ENCODE measurements around the gene AFP.
A peak's percentile ranks its signal among the peaks of the same experiment; 100 is the strongest.

The AFP gene

GRCh38 chr4:73446336-73446938 lies 10.4 kb downstream of the AFP start:
- peak; percentile 19 for DNase-seq (ENCODE audit: extremely low read depth, low read depth)
- peak; percentile 72 for TF ChIP-seq CTCF (IDR thresholded peaks at IDR 0.05; ENCODE audit: low read depth, low read length)

- DNase-seq (ENCODE audit: extremely low read depth, low read depth), result no peak
- no peak for TF ChIP-seq CTCF (IDR thresholded peaks at IDR 0.05; ENCODE audit: low read depth, low read length)
These were observed 11.7 kb downstream of the AFP start for GRCh38 chr4:73447671-73448070.

GRCh38 chr4:73448448-73449203 lies 12.6 kb downstream of the AFP start:
- no peak for DNase-seq (ENCODE audit: extremely low read depth, low read depth)
- TF ChIP-seq CTCF (IDR thresholded peaks at IDR 0.05; ENCODE audit: low read depth, low read length), result no peak

- no peak for TF ChIP-seq CTCF (IDR thresholded peaks at IDR 0.05; ENCODE audit: low read depth, low read length)
- DNase-seq (ENCODE audit: extremely low read depth, low read depth), result peak; percentile 35
These were observed 14.5 kb downstream of the AFP start for GRCh38 chr4:73450398-73451004.

- DNase-seq (ENCODE audit: extremely low read depth, low read depth), result no peak
- TF ChIP-seq CTCF (IDR thresholded peaks at IDR 0.05; ENCODE audit: low read depth, low read length), result no peak
These were observed 15.4 kb downstream of the AFP start for GRCh38 chr4:73451404-73451803.

- DNase-seq (ENCODE audit: extremely low read depth, low read depth), result no peak
- no peak for TF ChIP-seq CTCF (IDR thresholded peaks at IDR 0.05; ENCODE audit: low read depth, low read length)
These were observed 16.1 kb downstream of the AFP start for GRCh38 chr4:73451981-73452747.
